HT1080 (cell line): ENCODE data around the gene NSUN7. TPM values are rescaled to one million over a fixed set of nuclear protein-coding genes. Genes with fewer than 3 reads are reported as not detected.
A peak's percentile ranks its signal among the peaks of the same experiment; 100 is the strongest.
"Not testable (repeated sequence)": the region's sequence is repeated elsewhere in the genome, so short reads cannot be mapped to it uniquely, and the experiment has no call there.

Experiments used
- DNase-seq: peaks from one replicate; pipeline ENCODE4 v3.0.0-alpha.2; 2015; ENCODE audit warnings: low read depth
- polyA plus RNA-seq, 2 experiments: library from polyadenylated mRNA; depleted of rRNA; stranded (reverse); fragments of >200 nt; gene quantifications; 2 replicates each; pipeline ENCODE4 v1.2.3, GENCODE V29; 2015
- total RNA-seq: library from RNA; depleted of rRNA; stranded (reverse); fragments of >200 nt; shearing (Covaris generic); gene quantifications from 2 replicates; pipeline ENCODE4 v1.2.3, GENCODE V29; 2014; rRNA removed

Gene NSUN7, protein sequence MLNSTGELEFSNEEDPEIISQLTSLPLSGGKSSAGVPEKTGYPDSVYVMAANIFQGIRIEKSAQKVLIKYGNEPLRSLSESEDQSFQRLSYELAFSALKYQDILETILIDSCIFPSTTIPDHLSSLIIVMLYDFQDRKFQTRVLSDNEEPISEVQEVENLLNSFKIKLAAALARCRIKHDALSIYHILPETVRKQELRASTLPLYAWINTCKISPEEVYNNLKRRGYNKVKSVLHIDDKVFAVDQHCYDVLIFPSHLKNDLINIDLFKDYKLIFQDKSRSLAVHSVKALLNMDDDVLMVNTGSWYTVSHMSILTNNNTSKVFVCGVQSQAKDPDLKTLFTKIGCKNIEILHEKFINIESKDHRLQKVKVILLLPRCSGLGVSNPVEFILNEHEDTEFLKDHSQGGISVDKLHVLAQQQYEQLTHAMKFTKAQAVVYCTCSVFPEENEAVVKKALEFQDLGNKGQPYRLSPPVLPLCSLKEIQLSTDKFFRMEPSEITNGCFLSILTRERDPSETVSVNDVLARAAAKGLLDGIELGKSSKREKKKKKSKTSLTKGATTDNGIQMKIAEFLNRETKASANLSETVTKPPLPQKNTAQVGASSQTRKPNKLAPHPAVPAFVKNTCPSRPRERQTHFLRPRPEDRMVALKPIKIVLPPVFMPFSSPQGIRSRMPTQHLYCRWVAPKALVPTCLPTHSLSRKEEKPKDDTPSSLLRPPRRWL
- total RNA-seq: not detected in 2 replicates
- not detected in 2 replicates for polyA plus RNA-seq (2015; cell fraction: cytosol; rRNA removed)
- not detected in 2 replicates for polyA plus RNA-seq (2015; cell fraction: nucleus; rRNA removed)

- no peak for DNase-seq
Measured at GRCh38 chr4:40749717-40750460, at the start of gene NSUN7. Gene NSUN7 (plus strand): TSS chr4:40749955. CDS start chr4:40750694, 739 bp downstream.

GRCh38 chr4:40702137-40702799 is 47.5 kb upstream of the NSUN7 start:
- no peak for DNase-seq

GRCh38 chr4:40702800-40703151 is 47.0 kb upstream of the NSUN7 start:
- DNase-seq: no peak

GRCh38 chr4:40704073-40704472 is 45.7 kb upstream of the NSUN7 start:
- no peak for DNase-seq

GRCh38 chr4:40710484-40711254 is 39.1 kb upstream of the NSUN7 start:
- DNase-seq: no peak

DNA sequence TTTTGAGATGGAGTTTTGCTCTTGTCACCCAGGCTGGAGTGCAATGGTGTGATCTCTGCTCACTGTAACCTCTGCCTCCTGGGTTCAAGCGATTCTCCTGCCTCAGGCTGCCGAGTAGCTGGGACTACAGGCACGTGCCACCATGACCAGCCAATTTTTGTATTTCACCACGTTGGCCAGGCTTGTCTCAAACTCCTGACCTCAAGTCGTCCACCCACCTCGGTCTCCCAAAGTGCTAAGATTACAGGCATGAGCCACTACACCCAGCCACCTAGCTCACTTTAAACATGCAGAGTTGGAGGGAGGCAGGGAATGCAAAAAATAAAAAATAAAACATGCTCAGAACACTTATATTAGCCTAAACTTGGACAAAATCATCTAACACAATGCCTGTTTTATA is 36.8 kb upstream of the NSUN7 start:
- DNase-seq: not testable (repeated sequence)

DNA sequence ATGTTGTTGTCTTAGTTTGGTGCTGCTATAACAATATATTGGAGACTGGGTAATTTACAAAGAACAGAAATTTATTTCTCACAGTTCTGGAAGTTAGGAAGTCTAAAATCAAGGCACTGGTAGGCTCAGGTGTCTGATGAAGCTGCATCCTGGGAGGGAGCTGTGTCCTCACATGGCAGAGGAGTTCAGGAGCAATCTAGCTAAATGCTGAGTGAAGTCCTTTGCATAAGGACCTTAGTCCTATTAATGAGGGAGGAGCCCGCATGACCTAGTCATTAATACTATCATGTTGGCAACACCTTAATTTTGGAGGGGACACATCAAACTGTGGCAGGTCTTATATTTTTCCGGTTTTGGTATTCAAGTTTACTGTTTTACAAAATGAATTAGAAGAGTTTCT is 36.0 kb upstream of the NSUN7 start:
- DNase-seq: no peak

DNA sequence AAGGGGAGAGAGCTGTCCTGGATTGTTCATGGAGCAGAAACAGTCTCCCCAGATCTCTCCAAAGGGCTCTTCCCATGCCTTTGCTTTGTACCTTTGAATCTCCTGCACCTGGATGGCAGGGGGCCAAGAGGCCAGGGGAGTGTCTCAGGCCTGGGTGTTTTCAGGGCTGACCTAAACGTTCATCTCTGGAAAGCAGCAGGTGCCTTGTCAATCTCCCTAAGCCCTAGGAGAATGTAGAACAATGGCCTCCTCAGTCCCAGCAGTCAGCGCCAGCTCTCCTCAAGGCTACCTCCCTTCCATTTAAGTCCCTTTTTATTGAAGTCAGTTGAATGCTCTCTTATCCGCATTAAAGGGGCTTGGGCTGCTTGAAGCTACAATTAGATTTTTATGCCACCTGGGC is 31.2 kb upstream of the NSUN7 start:
- DNase-seq: no peak

DNA sequence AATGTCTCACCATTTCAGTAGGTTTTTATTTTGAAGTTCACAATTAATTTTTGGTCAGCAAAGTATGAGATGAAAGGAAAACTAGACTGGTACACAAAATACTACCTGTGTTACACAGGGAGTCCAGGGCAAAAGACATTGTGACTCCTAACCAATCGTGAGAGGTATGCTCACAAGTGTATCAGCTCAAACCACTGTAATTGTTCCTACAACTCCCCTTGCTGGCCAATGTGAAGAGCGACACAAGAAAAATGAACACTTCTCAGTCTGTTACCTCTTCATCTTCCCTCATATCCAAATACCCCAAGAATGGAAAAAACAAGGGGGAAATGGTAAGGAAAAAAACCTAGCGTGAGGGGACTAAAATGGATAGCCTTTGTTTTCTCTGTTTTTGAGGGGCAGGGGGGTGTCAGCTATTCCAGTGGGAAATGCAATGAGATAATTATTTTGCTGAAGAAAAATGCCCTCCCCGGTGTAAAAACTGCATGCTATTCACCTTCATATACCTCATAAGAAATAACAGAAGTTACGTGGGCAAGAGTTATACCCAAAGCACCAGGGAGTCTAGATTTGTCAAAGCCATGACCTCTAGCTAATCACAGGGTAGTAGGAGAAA is 30.6 kb upstream of the NSUN7 start:
- peak; percentile 34 for DNase-seq

DNA sequence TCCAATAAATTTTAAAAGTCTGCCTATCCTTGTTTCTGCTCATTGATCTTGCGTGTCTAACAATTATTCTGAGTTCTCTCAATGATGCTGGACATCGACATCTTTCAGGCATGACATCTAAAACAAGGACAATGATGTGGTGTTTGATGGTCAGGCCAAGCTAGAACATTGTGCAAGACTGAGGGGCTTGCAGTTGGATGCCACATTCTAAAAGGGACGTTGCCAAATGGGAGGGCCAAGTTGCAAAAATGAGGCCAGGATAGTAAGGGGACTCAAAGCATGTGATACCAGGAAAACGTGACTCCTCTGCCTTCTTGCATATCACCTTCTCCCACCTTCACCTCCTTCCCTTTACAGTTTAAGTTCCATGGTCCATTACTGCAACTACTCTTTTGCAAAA is 29.4 kb upstream of the NSUN7 start:
- no peak for DNase-seq

GRCh38 chr4:40720916-40721315 is 28.8 kb upstream of the NSUN7 start:
- no peak for DNase-seq

- peak; percentile 35 for DNase-seq
Measured at GRCh38 chr4:40721730-40722171, 28.0 kb upstream of the NSUN7 start.

DNA sequence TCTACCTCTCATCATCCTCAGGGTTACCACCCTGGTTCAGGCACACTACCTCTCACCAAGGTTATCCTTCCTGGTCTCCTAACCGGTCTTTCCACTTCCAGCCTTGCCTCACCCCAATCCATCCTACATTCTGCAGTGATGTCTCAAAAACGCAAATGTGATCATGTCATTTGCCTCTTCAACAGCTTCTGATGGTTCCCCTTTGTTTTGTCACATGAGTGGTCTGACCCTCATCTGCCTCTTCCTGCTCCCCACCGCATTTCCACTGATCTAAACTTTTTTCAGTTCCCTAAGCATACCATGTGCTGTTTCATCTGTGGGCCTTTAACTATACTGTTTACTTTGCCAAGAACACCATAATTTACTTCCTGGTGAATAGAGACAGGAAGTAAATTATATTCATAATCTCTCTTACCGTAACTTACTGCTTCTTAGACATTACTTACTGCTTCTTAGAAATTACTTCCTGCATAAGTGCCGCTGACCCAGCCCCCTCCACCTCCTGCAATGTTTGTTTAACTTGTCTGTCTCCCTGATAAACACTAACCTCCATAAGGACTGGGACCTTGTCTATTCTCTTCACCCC is 27.1 kb upstream of the NSUN7 start:
- no peak for DNase-seq

DNA sequence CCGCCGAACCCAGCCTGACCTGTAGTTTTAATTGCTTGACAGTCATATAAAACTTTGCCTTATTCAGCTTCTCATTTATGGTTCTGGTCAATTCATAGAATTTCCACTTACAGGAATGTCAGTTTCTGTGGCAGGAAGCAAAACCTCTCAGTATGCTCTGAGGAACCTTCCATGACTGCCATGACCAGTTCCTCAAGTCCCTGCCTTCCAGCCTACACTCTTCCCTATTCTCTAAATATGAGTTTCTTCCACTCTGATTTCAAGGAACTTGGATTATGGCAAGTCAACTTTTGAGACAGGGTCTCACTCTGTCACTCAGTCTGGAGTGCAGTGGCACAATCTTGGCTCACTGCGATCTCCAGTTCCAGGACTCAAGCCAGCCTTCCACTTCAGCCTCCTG is 26.0 kb upstream of the NSUN7 start:
- no peak for DNase-seq

GRCh38 chr4:40728333-40728732 is 21.4 kb upstream of the NSUN7 start:
- DNase-seq: no peak

GRCh38 chr4:40729555-40729954 is 20.2 kb upstream of the NSUN7 start:
- no peak for DNase-seq

DNA sequence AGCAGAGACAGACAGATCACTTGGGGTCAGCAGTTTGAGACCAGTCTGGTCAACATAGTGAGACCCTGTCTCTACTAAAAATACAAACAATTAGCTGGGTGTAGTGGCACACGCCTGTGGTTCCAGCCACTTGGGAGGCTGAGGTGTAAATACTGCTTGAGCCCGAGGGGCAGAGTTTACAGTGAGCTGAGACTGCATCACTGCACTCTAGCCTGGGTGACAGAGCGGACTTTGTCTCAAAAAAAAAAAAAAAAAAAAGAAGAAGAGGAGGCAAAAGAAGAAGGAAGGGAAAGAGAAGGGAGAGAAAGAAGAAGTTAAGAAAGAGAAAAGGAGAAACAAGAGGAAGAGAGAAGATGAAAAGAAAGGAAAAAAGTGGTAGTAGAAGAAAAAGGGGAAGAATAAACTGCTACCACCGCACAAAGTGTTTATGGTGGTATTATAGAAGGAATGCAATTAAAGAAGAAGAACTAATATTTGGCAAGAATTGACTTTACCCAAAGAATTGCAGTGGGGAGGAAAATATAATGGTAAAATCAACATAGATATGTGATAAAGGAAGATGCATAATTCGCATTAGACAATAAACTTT is 19.6 kb upstream of the NSUN7 start:
- no peak for DNase-seq

- DNase-seq: no peak
Measured at GRCh38 chr4:40731361-40731760, 18.4 kb upstream of the NSUN7 start.

DNA sequence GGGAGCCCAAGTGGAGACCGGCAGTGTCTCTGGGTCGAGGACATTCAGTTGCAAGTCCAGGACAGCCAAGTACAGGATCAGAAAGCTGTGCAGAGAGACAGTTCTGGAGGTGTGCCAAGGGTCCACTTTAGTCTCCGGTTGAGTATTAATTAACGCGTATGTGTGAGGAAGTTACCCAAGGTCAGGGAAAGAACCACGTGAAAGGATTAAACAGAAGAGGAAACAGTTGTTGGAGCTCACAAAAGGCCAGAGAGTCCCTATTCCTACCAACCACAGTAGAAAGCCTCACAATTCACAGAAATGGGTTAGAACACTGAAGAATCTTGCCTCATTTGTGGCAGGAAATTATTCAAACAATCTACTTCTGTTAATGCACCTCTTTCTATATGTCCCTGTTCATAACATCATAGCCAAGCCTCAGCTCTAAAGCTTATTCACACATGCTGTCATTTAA is 17.9 kb upstream of the NSUN7 start:
- DNase-seq: no peak
